CD4-positive, CD25-positive, alpha-beta regulatory T cell (primary cell): ENCODE measurements around the gene MFRP. TPM values are rescaled to one million over a fixed set of nuclear protein-coding genes. Genes with fewer than 3 reads are reported as not detected.

Experiments used
- ATAC-seq, 2 donors: fragments of 150-1000 bp; cut with Tn5 transposase; one replicate each; pipeline ENCODE4 v1.10.0; 2021; ENCODE audit warnings: low read depth in 2 of 2, moderate number of reproducible peaks in 2 of 2, moderate library complexity in 1 of 2
- DNase-seq, 3 donors: peaks; one replicate each; pipeline versions ENCODE4 v3.0.0 to v3.0.0-alpha.2; 2012 to 2022; ENCODE audit warnings: mixed read lengths in 1 of 3
- H3K27ac ChIP-seq: one replicate; pipeline ENCODE4 v1.7.0; 2013; ENCODE audit warnings: mild to moderate bottlenecking, low read length; ENCODE audit not compliant: insufficient read depth, poor library complexity, severe bottlenecking
- H3K27me3 ChIP-seq: one replicate; pipeline ENCODE4 v1.7.0; 2013; ENCODE audit warnings: low read length; ENCODE audit not compliant: control insufficient read depth, insufficient read depth
- H3K36me3 ChIP-seq: one replicate; pipeline ENCODE4 v1.7.0; 2013; ENCODE audit warnings: mild to moderate bottlenecking, low read length, moderate library complexity; ENCODE audit not compliant: control insufficient read depth, insufficient read depth
- H3K4me1 ChIP-seq: 2 replicates; pipeline ENCODE4 v1.7.0; 2013; ENCODE audit warnings: mild to moderate bottlenecking, low read length; ENCODE audit not compliant: insufficient read depth, control insufficient read depth, poor library complexity, severe bottlenecking
- H3K4me3 ChIP-seq: one replicate; pipeline ENCODE4 v1.7.0; 2013; ENCODE audit warnings: low read depth, mild to moderate bottlenecking, low read length, moderate library complexity
- H3K9me3 ChIP-seq, 2 experiments: 1 replicate in 1 of 2; 2 replicates in 1 of 2; pipeline ENCODE4 v1.7.0; 2013; ENCODE audit warnings: low read length in 2 of 2, mild to moderate bottlenecking in 1 of 2, moderate library complexity in 1 of 2; ENCODE audit not compliant: control insufficient read depth in 2 of 2
- H3K27ac Mint-ChIP-seq, 3 donors: one replicate each; pipeline ENCODE4 v1.8.0; 2020 to 2022; ENCODE audit warnings: mild to moderate bottlenecking in 3 of 3, mixed read lengths in 3 of 3, moderate library complexity in 2 of 3
- H3K27me3 Mint-ChIP-seq: one replicate; pipeline ENCODE4 v1.8.0; 2022; ENCODE audit warnings: mild to moderate bottlenecking, mixed read lengths
- H3K36me3 Mint-ChIP-seq: one replicate; pipeline ENCODE4 v1.8.0; 2020; ENCODE audit warnings: mixed read lengths
- H3K4me1 Mint-ChIP-seq, 4 donors: one replicate each; pipeline ENCODE4 v1.8.0; 2020 to 2022; ENCODE audit warnings: mixed read lengths in 4 of 4, mild to moderate bottlenecking in 1 of 4
- H3K4me3 Mint-ChIP-seq, 4 donors: one replicate each; pipeline ENCODE4 v1.8.0; 2020 to 2022; ENCODE audit warnings: mild to moderate bottlenecking in 4 of 4, mixed read lengths in 4 of 4, moderate library complexity in 3 of 4
- H3K9me3 Mint-ChIP-seq, 7 donors: one replicate each; pipeline ENCODE4 v1.8.0; 2020 to 2022; ENCODE audit warnings: mixed read lengths in 7 of 7, mild to moderate bottlenecking in 3 of 7, moderate library complexity in 2 of 7
- polyA plus RNA-seq, 4 donors: library from polyadenylated mRNA; unstranded; fragments of 300-500 nt; fragmentation: Illumina TruSeq; gene quantifications; one replicate each; pipeline ENCODE4 v1.2.3, GENCODE V29; 2021
- total RNA-seq: library from RNA; stranded (reverse); gene quantifications from one replicate; pipeline ENCODE4 v1.2.3, GENCODE V29; 2022

Gene MFRP
- total and polyA plus RNA-seq, 5 donors from 2014 or later, result not detected

DNA sequence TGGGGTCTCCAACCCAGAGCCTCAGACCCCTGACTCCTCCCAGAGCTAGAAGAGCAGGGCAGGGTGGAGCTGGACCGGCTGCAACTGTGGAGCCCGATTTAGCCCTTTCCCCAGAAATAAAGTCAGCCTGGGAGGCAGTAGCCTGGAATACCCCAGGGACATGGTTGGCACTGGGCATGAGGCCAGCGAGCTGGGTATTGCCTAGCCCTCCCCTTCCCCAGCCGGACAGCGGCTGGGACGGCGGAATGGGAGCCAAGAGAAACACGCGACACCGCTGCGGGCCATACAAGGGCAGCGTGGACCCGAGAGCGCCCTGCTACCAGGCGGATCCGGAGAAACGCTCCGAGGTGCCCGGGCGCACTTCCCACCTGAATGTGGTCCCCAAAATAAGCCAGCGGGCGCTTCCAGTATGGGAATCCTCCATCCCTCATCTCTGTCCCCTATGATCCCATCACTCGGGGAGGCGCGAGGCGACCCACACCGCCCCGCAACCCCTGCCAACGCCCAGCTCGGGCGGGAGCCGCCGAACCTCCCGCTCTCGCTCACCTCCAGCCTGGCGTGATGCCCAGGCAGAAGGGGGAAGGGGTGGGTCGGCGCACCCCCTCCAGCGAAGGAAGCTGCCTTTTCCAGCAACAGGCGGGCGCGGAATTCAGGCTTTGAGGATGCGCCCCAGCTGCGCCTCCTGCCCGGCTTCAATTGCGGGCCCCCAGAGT lies 30.3 kb downstream of the MFRP start:
- H3K27me3 Mint-ChIP-seq, result peaks cover 23% of the 10 kb centered on the region
- Histone ChIP-seq H3K4me1 (peaks cover 54% of the 10 kb centered on the region), H3K36me3 (no peaks in the 10 kb centered on the region), H3K9me3 (no peaks in the 10 kb centered on the region), H3K27ac (no peak overlapping the region), H3K27me3 (no peaks in the 10 kb centered on the region), H3K4me3 (peak overlapping the region; percentile 44)
- H3K9me3 Mint-ChIP-seq, result no peaks in the 10 kb centered on the region
- ATAC-seq (no peak), DNase-seq (no peak)
- H3K4me1 Mint-ChIP-seq, result peaks cover 0 to 40% (median 8%) of the 10 kb centered on the region in 4 donors
- H3K27ac Mint-ChIP-seq, result peak overlapping the region in 1 of 3 donors; percentile 47
- no peaks in the 10 kb centered on the region for H3K36me3 Mint-ChIP-seq
- H3K4me3 Mint-ChIP-seq, result peak overlapping the region; percentile 75 to 89 (median 82)

DNA sequence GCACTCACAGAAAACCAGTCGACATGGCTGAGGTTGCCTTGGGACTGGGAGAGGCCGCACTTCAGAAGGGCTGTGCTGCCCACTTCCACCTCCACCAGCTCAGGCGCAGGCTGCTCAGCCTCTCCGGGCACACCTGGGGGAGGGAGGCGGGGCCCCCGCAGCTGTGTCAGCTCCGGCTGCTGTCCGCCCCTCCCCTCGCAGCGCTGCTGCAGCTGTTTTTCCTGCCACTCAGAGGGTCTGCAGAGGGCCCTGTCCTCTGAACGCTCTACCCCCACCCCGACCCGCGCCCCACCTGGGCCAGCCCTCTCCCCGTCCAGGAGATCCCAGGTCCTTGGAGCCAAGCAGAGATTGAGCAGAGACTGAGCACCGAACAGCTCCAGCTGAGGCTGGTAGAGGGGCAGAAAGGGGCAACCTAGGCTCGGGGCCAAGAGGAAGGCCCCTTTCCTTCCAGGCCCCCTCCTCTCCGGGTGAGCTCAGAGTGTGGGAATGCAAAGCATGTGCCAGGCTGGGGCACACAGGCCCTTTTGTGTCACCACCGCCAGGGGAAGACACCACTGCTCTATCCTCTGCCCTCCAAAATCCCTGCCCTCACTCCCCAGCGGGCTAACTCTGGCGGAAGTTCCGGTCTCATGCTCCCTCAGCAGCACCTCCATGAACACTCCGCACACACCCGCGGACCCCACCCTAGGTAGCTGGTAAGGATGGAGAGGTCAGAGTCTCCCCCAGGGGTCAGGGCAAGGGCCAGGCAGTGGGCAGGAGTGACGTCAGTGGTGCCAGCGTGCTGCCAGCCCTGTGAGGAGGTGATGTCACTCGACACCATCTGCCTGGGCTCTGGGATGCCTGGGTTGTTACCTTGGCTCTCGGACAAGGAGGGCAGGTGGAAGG lies 31.1 kb downstream of the MFRP start:
- no peak overlapping the region for H3K27ac ChIP-seq
- peak overlapping the region; percentile 44 for H3K4me3 ChIP-seq
- no peaks in the 10 kb centered on the region for H3K36me3 ChIP-seq
- no peaks in the 10 kb centered on the region for H3K9me3 ChIP-seq
- DNase-seq (peak; percentile 45 to 81 (median 57)), ATAC-seq (peak; percentile 66 to 76)
- H3K27ac Mint-ChIP-seq, result peak overlapping the region; percentile 46 to 87 (median 47)
- no peaks in the 10 kb centered on the region for H3K27me3 ChIP-seq
- H3K27me3 Mint-ChIP-seq, result peaks cover 23% of the 10 kb centered on the region
- H3K4me1 ChIP-seq, result peaks cover 46% of the 10 kb centered on the region
- H3K4me3 Mint-ChIP-seq, result peak overlapping the region; percentile 75 to 89 (median 82)
- no peaks in the 10 kb centered on the region for H3K36me3 Mint-ChIP-seq
- H3K4me1 Mint-ChIP-seq, result peaks cover 0 to 40% (median 8%) of the 10 kb centered on the region in 4 donors
- no peaks in the 10 kb centered on the region for H3K9me3 Mint-ChIP-seq

DNA sequence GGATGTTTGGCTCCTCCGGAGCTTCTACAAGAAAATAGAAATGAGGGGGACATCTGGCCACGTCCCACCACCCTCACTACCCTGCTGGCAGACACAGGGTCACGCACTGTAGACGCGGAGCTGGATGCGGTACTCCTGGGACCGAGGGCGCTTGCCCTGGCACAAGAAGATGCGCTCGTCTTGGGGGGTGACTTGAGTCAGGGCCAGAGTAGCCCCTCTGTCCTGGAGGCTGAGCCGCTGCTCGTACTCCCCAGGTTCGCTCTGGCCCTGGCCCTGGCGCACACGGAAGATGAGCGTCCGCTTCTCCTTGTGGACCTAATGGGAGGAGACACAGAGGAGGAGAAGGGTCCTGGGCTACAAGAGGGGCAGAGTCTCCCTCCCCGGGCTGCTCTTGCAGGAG lies 31.8 kb downstream of the MFRP start:
- Histone ChIP-seq H3K4me1 (peaks cover 44% of the 10 kb centered on the region), H3K36me3 (no peaks in the 10 kb centered on the region), H3K4me3 (no peak overlapping the region), H3K27me3 (no peaks in the 10 kb centered on the region), H3K9me3 (no peaks in the 10 kb centered on the region), H3K27ac (no peak overlapping the region)
- DNase-seq (no peak), ATAC-seq (no peak)
- peaks cover 23% of the 10 kb centered on the region for H3K27me3 Mint-ChIP-seq
- H3K4me3 Mint-ChIP-seq, result peak overlapping the region in 3 of 4 donors; percentile 75 to 85 (median 78)
- H3K36me3 Mint-ChIP-seq, result no peaks in the 10 kb centered on the region
- peaks cover 0 to 36% (median 7%) of the 10 kb centered on the region in 4 donors for H3K4me1 Mint-ChIP-seq
- no peak overlapping the region for H3K27ac Mint-ChIP-seq
- no peaks in the 10 kb centered on the region for H3K9me3 Mint-ChIP-seq

DNA sequence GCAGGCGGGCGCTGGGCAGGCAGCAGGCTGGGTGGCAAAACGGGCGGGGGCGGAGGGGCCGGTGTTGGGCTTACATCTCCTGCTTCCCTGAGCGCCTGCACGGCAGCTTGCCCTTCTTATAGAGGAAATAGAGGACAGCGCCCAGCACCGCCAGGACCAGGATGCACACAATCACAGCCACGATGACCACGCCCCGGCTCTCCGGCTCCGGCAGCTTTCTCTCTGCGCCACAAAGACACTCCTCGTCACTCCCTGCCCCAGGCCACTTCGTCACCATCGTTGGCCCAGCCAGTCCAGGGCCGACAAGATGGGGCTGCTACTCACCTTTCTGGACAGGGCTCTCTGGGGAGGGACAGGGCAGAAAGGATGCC lies 35.8 kb downstream of the MFRP start:
- Histone ChIP-seq H3K4me1 (peaks cover 26% of the 10 kb centered on the region), H3K36me3 (peaks cover 6% of the 10 kb centered on the region), H3K4me3 (no peak overlapping the region), H3K27me3 (no peaks in the 10 kb centered on the region), H3K9me3 (no peaks in the 10 kb centered on the region), H3K27ac (no peak overlapping the region)
- Mint-ChIP-seq H3K4me3 (no peak overlapping the region), H3K27ac (no peak overlapping the region), H3K4me1 (peaks cover 2 to 33% (median 12%) of the 10 kb centered on the region in 4 donors), H3K9me3 (no peaks in the 10 kb centered on the region), H3K27me3 (peaks cover 8% of the 10 kb centered on the region), H3K36me3 (peaks cover 3% of the 10 kb centered on the region)
- no peak for ATAC-seq
- no peak for DNase-seq

DNA sequence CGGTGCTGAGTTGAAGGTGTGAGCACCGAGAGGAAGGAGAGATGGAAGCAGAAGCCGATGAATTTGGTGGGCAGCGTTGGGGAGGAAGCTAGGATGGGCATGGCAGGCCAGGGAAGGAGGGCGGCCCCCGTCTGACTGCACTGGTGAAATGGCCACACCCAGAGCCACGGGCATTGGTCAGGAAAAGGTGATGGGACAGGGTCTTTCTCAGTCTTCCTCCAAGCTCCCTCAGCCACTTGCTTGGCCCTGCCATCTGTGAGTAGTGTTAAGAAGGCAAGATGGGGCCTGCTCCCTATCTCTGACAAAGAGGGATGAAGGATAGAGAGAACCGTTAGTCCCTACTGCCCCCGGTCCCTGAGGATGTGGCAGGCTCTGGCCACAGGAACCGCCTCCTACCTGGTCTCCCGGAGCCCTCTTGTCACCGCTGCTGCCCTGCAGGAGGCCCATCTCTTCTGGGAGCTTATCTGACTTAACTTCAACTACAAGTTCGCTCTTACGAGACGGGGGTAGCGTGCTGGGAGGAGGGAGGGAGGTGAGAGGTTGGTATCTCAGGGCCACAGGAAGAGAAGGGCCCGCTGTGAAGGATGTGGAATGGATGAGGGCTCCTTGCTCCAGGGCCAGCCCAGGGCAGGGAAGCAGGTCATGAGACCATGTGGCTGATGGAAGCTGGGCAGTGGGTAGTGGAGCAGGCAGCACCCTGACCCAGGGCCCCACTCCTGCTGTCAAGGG lies 36.4 kb downstream of the MFRP start:
- Histone ChIP-seq H3K4me1 (peaks cover 24% of the 10 kb centered on the region), H3K9me3 (no peaks in the 10 kb centered on the region), H3K27me3 (no peaks in the 10 kb centered on the region), H3K4me3 (no peak overlapping the region), H3K36me3 (peaks cover 6% of the 10 kb centered on the region), H3K27ac (no peak overlapping the region)
- ATAC-seq (no peak), DNase-seq (no peak)
- Mint-ChIP-seq H3K4me3 (no peak overlapping the region), H3K27ac (no peak overlapping the region), H3K27me3 (peaks cover 8% of the 10 kb centered on the region), H3K36me3 (peaks cover 6% of the 10 kb centered on the region), H3K4me1 (peaks cover 8 to 33% (median 17%) of the 10 kb centered on the region in 4 donors), H3K9me3 (no peaks in the 10 kb centered on the region)

DNA sequence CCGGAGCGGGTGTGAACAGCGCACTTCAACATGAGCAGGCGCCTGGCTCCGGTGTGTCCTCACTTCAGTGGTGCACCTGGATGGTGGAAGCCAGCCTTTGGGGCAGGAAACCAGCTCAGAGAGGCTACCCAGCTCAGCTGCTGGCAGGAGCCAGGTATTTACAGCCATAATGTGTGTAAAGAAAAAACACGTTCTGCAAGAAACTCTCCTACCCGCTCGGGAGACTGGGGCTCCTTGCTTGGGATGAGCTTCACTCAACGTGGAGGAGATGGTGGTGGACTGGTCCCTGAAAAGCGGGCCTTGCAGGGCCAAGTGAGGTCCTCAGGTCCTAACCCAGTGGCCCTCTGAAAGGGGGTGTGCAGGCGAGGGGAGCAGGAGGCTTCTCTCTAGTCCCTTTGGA lies 37.1 kb downstream of the MFRP start:
- Mint-ChIP-seq H3K4me3 (no peak overlapping the region), H3K36me3 (peaks cover 7% of the 10 kb centered on the region), H3K9me3 (no peaks in the 10 kb centered on the region), H3K27ac (no peak overlapping the region), H3K4me1 (peaks cover 8 to 31% (median 19%) of the 10 kb centered on the region in 4 donors), H3K27me3 (peaks cover 8% of the 10 kb centered on the region)
- Histone ChIP-seq H3K27me3 (no peaks in the 10 kb centered on the region), H3K36me3 (peaks cover 7% of the 10 kb centered on the region), H3K4me1 (peaks cover 20% of the 10 kb centered on the region), H3K4me3 (no peak overlapping the region), H3K9me3 (no peaks in the 10 kb centered on the region), H3K27ac (no peak overlapping the region)
- DNase-seq (no peak), ATAC-seq (no peak)

DNA sequence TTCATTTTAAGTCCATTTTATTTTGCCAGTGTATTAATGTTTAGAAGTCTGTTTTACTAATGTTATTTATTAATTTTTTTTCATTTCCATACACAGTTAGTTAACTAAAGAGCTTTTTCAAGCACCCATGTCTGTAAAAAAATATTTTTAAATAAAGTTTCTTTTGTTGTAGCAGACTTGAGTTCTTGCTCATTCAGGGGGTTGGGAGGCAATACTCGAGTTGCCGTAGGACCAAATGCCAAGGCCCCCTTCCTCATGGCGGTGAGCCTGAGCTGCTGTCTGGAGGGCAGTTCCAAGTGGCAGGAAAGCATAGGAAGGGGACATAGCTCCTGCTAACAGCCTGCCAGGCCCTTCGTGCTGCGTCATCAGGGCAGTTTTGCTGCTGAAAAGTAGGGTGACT lies 38.5 kb downstream of the MFRP start:
- Mint-ChIP-seq H3K4me3 (no peak overlapping the region), H3K4me1 (peaks cover 8 to 30% (median 20%) of the 10 kb centered on the region in 4 donors), H3K9me3 (no peaks in the 10 kb centered on the region), H3K27me3 (no peaks in the 10 kb centered on the region), H3K36me3 (peaks cover 16% of the 10 kb centered on the region), H3K27ac (no peak overlapping the region)
- Histone ChIP-seq H3K9me3 (no peaks in the 10 kb centered on the region), H3K4me1 (peaks cover 19% of the 10 kb centered on the region), H3K27me3 (no peaks in the 10 kb centered on the region), H3K4me3 (no peak overlapping the region), H3K36me3 (peaks cover 20% of the 10 kb centered on the region), H3K27ac (peak overlapping the region; percentile 45)
- ATAC-seq, result no peak
- no peak for DNase-seq
